ENCODE data around the gene GAL3ST2.
"Not testable (repeated sequence)": the region's sequence is repeated elsewhere in the genome, so short reads cannot be mapped to it uniquely, and the experiment has no call there.

The GAL3ST2 gene

GRCh38 chr2:241818229-241818942 lies 41.8 kb downstream of the GAL3ST2 start:
- DNase-seq (ENCODE audit: extremely low read depth, low read depth), result no peak
- TF ChIP-seq CTCF (IDR thresholded peaks at IDR 0.05; ENCODE audit: low read depth, low read length, missing control alignments), result no peak
- H3K4me3 ChIP-seq (replicated peaks; ENCODE audit: low read depth, low read length), result no peak overlapping the region

GRCh38 chr2:241818943-241819270 lies 42.3 kb downstream of the GAL3ST2 start:
- DNase-seq (ENCODE audit: extremely low read depth, low read depth), result no peak
- no peak overlapping the region for H3K4me3 ChIP-seq (replicated peaks; ENCODE audit: low read depth, low read length)
- TF ChIP-seq CTCF (IDR thresholded peaks at IDR 0.05; ENCODE audit: low read depth, low read length, missing control alignments), result no peak

DNA sequence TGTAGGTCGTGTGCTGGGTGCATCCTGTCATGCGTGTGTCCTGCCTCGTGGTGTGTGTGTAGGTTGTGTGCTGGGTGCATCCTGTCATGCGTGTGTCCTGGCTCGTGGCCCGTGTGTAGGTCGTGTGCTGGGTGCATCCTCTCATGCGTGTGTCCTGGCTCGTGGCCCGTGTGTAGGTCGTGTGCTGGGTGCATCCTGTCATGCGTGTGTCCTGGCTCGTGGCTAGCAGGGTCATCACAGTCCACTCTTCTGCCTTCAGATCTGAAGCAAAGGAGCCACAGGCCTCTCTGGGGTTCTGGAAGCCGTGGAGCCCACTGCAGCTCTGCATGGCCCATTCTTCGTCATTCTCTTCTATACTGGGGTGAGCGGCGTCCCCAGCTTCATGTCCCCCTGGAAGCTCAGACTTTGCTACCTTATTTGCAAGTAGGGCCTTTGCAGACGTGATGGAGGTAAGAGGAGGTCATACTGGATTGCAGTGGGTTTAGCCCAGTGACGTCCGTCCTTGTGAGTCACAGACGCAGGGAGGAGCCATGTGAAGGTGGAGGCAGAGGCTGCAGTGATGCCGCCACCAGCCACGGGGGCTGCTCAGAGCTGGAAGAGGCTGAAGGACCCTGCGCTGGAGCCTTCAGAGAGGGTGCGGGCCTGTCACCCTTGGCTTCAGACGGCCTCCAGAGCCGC lies 43.5 kb downstream of the GAL3ST2 start:
- not testable (repeated sequence) for DNase-seq (ENCODE audit: extremely low read depth, low read depth); H3K4me3 ChIP-seq (replicated peaks; ENCODE audit: low read depth, low read length)

- no peak for DNase-seq (ENCODE audit: extremely low read depth, low read depth)
- no peak for TF ChIP-seq CTCF (IDR thresholded peaks at IDR 0.05; ENCODE audit: low read depth, low read length, missing control alignments)
- H3K4me3 ChIP-seq (replicated peaks; ENCODE audit: low read depth, low read length), result no peak overlapping the region
Measured at GRCh38 chr2:241820625-241821384, 44.2 kb downstream of the GAL3ST2 start.

GRCh38 chr2:241821460-241822263 lies 45.0 kb downstream of the GAL3ST2 start:
- DNase-seq (ENCODE audit: extremely low read depth, low read depth), result no peak
- TF ChIP-seq CTCF (IDR thresholded peaks at IDR 0.05; ENCODE audit: low read depth, low read length, missing control alignments), result no peak
- no peak overlapping the region for H3K4me3 ChIP-seq (replicated peaks; ENCODE audit: low read depth, low read length)

DNA sequence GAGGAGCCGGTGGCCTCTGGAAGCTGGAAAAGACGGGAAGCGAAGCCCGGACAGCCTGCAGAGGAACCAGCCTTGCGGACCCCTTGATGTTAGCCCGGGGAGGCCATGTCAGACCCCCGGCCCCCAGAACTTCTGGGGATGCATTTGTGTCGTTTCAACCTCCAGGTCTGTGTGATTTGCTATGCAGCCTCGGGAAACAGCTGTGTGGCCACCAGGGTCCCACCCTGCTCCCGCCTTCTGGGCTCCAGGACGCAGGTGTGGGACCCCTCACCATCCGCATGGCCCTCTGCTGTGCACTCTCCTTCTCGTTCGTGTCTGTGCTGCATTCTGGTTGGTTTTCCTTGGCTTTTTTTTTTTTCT lies 45.6 kb downstream of the GAL3ST2 start:
- TF ChIP-seq CTCF (IDR thresholded peaks at IDR 0.05; ENCODE audit: low read depth, low read length, missing control alignments), result no peak
- no peak for DNase-seq (ENCODE audit: extremely low read depth, low read depth)
- no peak overlapping the region for H3K4me3 ChIP-seq (replicated peaks; ENCODE audit: low read depth, low read length)

GRCh38 chr2:241823531-241824437 lies 47.2 kb downstream of the GAL3ST2 start:
- H3K4me3 ChIP-seq (replicated peaks; ENCODE audit: low read depth, low read length); DNase-seq (ENCODE audit: extremely low read depth, low read depth): not testable (repeated sequence)
